SK-N-SH treated with all-trans-retinoic acid at 6 μM for 48 hours (cell line): ENCODE measurements around the gene RPP40.

Source experiments
- ARNTL ChIP-seq: fragments of 450-650 bp; formaldehyde crosslinking; IDR thresholded peaks from 2 replicates; pipeline ENCODE4 v1.5.0; 2020; ENCODE audit warnings: low read depth, mild to moderate bottlenecking, moderate library complexity, borderline replicate concordance
- BACH2 ChIP-seq: fragments of 250-450 bp; sonication (Bioruptor Pico); IDR thresholded peaks from 2 replicates; pipeline ENCODE4 v1.9.0; 2021; ENCODE audit warnings: mild to moderate bottlenecking, borderline replicate concordance
- CREB5 ChIP-seq: fragments of 250-450 bp; sonication (Bioruptor Pico); IDR thresholded peaks from 2 replicates; pipeline ENCODE4 v1.5.1; 2020; ENCODE audit warnings: low read depth, mild to moderate bottlenecking, moderate library complexity
- CSRNP3 ChIP-seq: fragments of 250-450 bp; sonication (Bioruptor Pico); IDR thresholded peaks from 2 replicates; pipeline ENCODE4 v1.5.1; 2021; ENCODE audit warnings: mild to moderate bottlenecking, moderate library complexity
- GLIS3 ChIP-seq: fragments of 250-450 bp; sonication (Bioruptor Pico); IDR thresholded peaks from 2 replicates; pipeline ENCODE4 v1.5.0; 2020; ENCODE audit warnings: mild to moderate bottlenecking, moderate library complexity
- ISL1 ChIP-seq: fragments of 250-450 bp; sonication (Bioruptor Pico); IDR thresholded peaks from 2 replicates; pipeline ENCODE4 v2.1.2; 2022; ENCODE audit warnings: mild to moderate bottlenecking, moderate library complexity
- PATZ1 ChIP-seq: fragments of 250-450 bp; sonication (Bioruptor Pico); IDR thresholded peaks from 2 replicates; pipeline ENCODE4 v1.8.0; 2020; ENCODE audit warnings: mild to moderate bottlenecking, moderate library complexity, borderline replicate concordance
- PPARA ChIP-seq: fragments of 250-450 bp; sonication (Bioruptor Pico); IDR thresholded peaks from 2 replicates; pipeline ENCODE4 v1.5.0; 2020; ENCODE audit warnings: mild to moderate bottlenecking, borderline replicate concordance
- RARB ChIP-seq: fragments of 250-450 bp; sonication (Bioruptor Pico); IDR thresholded peaks from 2 replicates; pipeline ENCODE4 v1.8.0; 2021; ENCODE audit warnings: mild to moderate bottlenecking, moderate library complexity
- TCF4 ChIP-seq: fragments of 250-450 bp; sonication (Bioruptor Pico); IDR thresholded peaks from 2 replicates; pipeline ENCODE4 v1.8.0; 2021; ENCODE audit warnings: mild to moderate bottlenecking, moderate library complexity, borderline replicate concordance
- ZFP3 ChIP-seq: fragments of 250-450 bp; sonication (Bioruptor Pico); IDR thresholded peaks from 2 replicates; pipeline ENCODE4 v1.5.0; 2020; ENCODE audit warnings: mild to moderate bottlenecking, moderate library complexity
- ZNF70 ChIP-seq: fragments of 450-650 bp; formaldehyde crosslinking; IDR thresholded peaks from 2 replicates; pipeline ENCODE4 v1.5.0; 2020; ENCODE audit warnings: mild to moderate bottlenecking, moderate library complexity
- ZNF8 ChIP-seq: fragments of 450-650 bp; formaldehyde crosslinking; IDR thresholded peaks from 2 replicates; pipeline ENCODE4 v1.5.0; 2020; ENCODE audit warnings: mild to moderate bottlenecking, moderate library complexity

- TF ChIP-seq PATZ1 (CRISPR knock-in tag) (no peak), RARB (CRISPR knock-in tag) (no peak), BACH2 (CRISPR knock-in tag) (no peak), ARNTL (CRISPR knock-in tag) (no peak), TCF4 (CRISPR knock-in tag) (no peak), ISL1 (no peak), CSRNP3 (CRISPR knock-in tag) (no peak), GLIS3 (CRISPR knock-in tag) (no peak), ZFP3 (CRISPR knock-in tag) (no peak), ZNF70 (CRISPR knock-in tag) (no peak), CREB5 (CRISPR knock-in tag) (no peak), ZNF8 (CRISPR knock-in tag) (no peak), PPARA (CRISPR knock-in tag) (no peak)
These were observed 52.9 kb downstream of the RPP40 start for GRCh38 chr6:4950836-4951533.
